Stimulated activated CD4-positive, alpha-beta T cell treated with anti-CD3 and anti-CD28 coated beads, Interleukin-1b, Interleukin-23, amount 100 ng/mL, for 1 hour (primary cell): ENCODE data around the gene TUBGCP5.
"Not testable (repeated sequence)": the region's sequence is repeated elsewhere in the genome, so short reads cannot be mapped to it uniquely, and the experiment has no call there.

ENCODE experiments used
- DNase-seq, 2 donors: peaks; one replicate each; pipeline ENCODE4 v3.0.0-alpha.2; 2020; ENCODE audit warnings: low read depth in 2 of 2

TUBGCP5 gene

DNA sequence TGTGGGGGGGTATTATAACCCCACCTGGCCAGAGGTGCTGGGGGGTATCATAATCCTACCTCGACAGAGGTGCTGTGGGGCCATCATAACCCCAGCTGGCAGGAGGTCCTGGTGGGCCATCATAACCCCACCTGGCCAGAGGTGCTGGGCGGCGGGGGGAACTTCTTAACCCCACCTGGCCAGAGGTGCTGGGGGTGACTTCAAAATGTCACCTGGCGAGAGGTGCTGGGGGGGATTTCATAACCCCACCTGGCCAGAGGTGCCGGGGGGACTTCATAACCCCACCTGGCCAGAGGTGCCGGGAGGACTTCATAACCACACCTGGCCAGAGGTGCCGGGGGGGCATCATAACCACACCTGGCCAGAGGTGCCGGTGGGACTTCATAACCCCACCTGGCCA, 2.4 kb upstream of the TUBGCP5 start:
- not testable (repeated sequence) for DNase-seq

GRCh38 chr15:23039917-23040281, 530 bp upstream of the TUBGCP5 start:
- no peak for DNase-seq

GRCh38 chr15:23038726-23039142, 635 bp downstream of the TUBGCP5 start:
- DNase-seq: no peak

GRCh38 chr15:23035964-23036566, 3.3 kb downstream of the TUBGCP5 start:
- DNase-seq: peak in 1 of 2 donors; percentile 19

DNA sequence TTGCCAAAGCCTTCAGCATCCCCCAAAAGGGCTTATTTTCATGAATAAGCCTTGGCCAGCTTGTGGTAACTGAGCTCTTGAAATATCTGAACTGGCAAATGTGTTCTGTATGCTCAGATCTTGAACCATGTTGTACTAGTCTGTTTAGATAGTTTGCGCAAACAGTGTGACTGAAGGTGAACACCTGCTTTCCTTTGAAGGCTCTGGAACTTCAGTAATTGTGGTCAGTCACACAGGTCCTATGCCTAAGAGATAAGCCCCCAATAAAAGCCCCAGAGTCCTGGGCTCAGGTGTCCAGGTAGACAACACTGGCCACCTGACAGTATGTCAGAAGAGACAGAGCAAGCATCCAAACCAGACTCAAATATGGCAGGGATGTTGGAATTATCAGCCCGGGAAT, 5.4 kb downstream of the TUBGCP5 start:
- no peak for DNase-seq

DNA sequence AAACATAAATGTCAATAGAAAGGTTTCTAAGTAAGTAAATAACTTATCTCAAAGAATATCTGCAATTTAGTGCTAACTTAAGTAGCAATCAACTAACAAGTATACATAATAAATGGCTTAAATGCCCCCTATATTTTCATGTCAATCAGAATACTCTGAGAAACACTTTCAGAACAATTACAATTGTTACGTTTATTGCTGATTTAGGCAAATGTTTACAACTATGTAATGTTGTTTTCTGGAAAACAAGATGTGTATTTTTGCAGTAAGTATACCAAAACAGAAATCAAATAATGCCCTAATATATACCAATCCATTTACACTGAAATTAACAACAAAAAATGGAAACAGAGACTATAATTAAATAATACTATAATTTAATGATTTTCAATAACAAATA, 13.2 kb downstream of the TUBGCP5 start:
- no peak for DNase-seq

- no peak for DNase-seq
These were observed 17.2 kb downstream of the TUBGCP5 start for GRCh38 chr15:23022156-23022555.

DNA sequence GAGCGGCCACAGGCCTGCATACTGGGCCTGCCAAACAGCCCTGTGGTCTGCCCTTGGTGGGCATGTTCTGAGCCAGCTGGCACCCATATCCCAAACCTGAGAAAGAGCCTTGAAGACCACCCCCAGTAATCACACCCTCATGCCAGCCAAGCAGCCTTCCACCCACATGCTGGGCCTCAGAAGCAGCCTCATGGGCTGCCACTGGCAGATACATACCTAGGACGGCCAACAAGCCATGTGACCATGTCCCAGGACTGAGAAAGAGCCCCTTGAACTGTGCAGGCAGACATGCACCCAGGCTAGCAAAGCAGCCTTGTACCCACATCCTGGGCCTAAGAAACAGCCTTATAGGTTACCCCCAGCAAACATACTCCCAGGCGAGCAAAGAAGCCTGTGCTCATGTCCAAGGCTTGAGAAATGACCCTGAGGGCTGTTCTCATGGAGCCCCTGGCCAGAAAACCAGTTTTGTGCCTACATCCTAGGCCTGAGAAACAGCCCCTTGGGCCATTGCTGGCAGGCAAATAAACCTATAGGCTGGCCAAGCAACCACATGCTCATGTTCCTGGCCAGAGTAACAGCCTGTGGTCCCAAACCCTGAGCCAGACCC, 24.9 kb downstream of the TUBGCP5 start:
- DNase-seq: no peak

DNA sequence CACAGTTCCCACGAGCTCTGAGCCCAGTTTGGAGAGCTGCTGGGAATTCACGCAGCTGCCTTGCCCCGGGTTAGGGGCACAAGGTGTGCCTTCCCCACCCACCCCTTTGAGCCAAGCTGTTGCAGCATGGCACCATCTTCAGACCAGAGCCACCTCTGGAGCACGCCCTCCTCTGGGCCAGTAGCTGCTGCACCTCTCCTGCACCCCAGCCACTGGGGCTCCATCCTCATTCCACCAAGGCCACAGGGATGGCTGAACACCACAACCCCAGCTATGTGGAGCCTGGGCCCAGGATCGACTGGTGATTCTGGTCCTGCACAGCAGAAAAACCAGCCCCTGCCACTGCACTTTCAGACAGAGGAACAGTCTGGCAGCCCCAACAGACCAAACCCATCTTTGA, 25.7 kb downstream of the TUBGCP5 start:
- DNase-seq: no peak

- not testable (repeated sequence) for DNase-seq
These were observed 26.8 kb downstream of the TUBGCP5 start for GRCh38 chr15:23012616-23013015.

GRCh38 chr15:23003736-23004135, 35.6 kb downstream of the TUBGCP5 start:
- no peak for DNase-seq

DNA sequence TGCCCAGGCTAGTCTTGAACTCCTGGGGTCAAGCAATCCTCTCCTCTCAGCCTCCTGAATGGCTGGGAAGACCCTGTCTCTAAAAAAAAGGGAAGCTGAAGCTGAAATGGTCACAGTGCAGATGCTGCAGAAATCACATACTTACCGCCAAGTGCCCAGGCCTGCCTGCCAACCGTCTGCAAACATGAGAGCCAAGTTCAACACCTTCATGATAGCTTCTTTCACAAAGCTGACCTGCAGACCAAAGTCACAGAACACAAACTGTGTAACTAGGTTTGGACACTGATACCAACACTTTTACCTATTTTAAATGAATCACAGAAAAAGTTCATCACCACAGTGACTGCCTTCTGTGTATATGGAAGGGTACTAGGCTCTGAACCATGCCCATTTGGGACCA, 36.4 kb downstream of the TUBGCP5 start:
- DNase-seq: no peak

DNA sequence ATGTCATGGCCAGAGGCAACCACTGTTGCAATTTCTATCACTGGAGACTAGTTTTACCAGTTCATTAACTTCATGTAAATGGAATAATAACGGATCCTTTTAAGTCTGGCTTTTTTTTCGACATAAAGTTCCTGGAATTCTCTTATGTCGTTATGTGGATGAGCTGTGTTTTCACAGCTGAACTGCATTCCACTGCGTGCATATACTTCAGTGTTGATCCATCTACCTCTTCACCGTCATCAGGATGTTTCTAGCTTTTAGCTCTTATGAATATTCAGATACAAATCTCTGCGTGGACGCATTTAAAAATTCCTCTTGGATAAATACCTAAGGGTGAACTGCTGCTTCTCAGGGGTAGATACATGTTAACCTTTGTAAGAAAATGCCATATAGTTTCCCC, 43.6 kb downstream of the TUBGCP5 start:
- DNase-seq: no peak

GRCh38 chr15:22992024-22992326, 47.4 kb downstream of the TUBGCP5 start:
- DNase-seq: no peak

GRCh38 chr15:22989576-22990477, 49.5 kb downstream of the TUBGCP5 start:
- DNase-seq: no peak

DNA sequence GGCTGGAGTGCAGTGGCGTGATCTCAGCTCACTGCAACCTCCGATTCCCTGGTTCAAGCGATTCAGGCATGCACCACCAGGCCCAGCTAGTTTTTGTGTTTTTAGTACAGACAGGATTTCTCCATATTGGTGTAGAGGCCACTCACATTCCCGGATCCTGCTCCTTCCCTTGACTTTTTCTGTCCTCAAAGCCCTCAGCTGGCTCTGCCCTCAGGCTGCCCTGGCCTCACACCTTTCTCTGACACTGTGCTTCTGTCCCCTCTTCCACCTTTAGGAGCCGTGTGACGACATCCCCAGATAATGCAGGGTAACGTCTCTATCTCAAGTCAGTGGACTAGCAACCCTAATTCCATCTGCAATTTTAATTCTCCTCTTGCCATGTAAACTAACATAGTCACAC, 50.6 kb downstream of the TUBGCP5 start:
- no peak for DNase-seq

DNA sequence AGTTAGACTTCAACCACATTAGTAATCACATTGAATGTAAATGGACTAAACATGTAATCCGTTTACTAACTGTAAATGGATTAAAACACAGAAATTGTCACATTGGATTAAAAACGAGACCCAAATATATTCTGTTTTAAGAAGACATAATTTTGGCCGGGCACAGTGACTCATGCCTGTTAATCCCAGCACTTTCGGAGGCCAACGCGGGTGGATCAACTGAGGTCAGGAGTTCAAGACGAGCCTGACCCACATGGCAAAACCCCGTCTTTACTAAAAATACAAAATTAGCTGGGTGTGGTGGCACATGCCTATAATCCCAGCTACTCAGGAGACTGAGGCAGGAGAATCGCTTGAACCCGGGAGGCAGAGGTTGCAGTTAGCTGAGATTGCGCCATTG, 57.4 kb downstream of the TUBGCP5 start:
- not testable (repeated sequence) for DNase-seq

DNA sequence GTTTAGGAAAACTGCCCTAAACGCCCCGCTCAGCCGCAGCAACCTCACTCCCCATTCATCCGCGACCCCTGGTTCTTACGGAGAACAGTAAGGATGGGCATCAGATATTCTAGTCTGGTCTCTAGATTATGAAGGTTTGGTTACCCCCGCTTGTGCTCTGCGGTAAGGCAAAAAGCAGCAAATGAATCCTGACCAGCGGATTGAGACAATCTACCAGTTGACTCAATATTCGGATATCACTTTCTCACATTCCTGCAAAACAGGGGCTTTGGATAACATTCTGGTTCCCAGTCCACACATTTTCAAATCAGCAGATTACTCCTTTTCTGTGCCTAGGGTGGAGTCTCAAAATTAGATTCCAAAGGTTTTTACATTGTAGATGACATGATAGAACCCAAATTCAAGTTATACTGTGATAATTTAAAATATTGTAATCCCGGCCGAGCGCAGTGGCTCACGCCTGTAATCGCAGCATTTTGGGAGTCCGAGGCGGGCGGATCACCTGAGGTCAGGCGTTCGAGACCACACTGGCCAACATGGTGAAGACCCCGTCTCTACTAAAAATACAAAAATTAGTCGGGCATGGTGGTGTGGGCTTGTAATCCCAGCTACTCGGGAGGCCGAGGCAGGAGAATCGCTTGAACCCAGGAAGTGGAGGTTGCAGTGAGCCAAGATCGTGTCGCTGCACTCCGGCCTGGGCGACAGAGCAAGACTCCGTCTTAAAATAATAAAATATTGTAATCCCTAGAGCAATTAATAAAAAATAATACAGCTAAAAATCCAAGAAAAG, 58.1 kb downstream of the TUBGCP5 start:
- DNase-seq: no peak

DNA sequence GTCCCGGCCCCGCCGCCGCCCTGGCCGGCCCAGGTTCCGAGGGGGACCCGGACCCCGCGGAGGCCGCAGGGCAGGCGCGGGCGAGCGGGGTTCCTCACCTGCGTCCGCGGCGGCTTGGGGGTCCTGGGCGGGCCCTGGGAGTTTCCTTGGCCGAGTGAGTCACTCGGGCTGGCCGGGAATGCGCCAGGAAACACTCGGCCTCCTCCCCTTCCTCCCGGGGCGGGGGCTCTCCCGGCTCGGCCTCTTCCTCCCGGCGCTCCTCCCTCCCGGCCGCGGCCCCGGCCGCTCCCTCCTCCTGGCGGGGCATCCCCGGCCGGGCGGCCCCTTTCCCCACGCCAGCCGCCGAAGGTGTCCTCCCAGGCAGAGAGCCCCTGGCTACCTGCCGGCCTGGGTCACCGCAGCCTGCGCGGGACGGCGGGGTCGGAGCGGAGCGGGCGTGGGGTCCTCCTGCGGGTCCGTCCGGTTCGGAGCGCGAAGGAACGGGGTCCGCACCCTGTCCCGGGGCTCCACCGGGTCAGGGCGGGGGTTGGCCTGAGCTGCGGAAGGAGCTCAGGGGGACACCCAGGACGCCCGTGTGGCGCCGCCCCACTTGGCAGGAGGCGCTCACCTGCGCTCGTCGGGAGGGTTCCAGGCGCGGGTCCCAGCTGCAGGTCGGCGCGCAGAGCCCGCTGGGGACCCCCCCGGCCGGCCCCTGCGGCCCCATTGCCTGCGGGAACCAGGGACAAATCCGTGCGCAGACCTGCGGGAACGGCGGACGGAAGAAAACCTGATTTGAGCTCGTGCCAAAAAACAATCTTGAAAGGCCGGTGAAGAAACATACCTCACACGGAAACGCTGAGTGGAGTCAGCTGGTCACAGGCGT, 58.9 kb downstream of the TUBGCP5 start, which contains the start of gene CYFIP1:
CYFIP1 (minus strand) TSS at position 180 of the 862 bp plus-strand sequence. CDS start 33,083 bp downstream, outside the sequence.
- DNase-seq: no peak

DNA sequence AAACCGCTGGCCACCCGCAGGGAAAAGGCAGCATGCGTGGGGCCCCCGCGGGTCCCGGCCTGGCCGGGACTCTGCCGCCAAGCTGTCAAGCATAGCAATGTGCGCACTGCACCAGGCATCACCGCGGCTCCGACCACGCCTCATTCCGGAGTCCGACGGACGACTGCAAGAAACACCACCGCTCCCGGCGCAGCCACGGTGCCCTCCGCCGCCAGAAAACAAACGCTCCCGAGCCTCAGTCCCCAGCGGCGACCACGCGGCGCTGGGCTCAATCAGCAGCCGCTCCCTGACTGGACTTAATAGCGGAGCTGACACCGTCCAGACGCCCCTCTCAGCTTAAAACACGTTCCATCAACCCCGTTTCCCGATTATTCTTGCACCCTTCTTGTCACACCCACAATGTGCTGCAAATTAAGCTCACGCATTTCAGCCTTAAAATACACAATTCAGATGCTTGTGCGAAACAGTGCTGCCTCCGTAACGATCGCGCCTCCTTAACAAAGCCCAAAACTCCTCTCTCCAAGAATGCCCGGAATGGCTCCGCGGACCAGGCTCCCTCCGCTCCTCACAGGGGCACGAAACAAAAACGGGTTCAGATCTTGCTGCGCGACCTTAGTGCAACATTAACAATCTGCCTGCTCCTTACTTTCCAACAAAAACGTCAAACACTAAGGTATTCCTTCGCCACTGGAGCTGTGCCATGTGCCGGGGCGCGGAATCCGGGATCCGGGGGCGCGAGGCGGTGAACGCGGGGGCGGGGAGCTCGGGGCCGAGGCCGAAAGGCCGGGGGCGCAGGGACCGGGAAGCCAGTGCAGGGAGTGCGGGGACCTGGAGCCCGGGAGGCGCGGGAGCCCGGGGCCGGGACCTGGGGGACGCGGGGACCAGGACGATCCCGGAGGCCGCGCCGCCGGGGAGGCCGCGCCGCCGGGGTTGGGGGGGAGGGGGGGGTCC, 59.9 kb downstream of the TUBGCP5 start:
- DNase-seq: peak in 1 of 2 donors; percentile 4
